ENCODE measurements around the gene PRKAA1. TPM values are rescaled to one million over a fixed set of nuclear protein-coding genes. Genes with fewer than 3 reads are reported as not detected.
"Not testable (repeated sequence)": the region's sequence is repeated elsewhere in the genome, so short reads cannot be mapped to it uniquely, and the experiment has no call there.

The PRKAA1 gene
- total RNA-seq, 4 donors from 2014 or later: 37.8 to 118 (median 53.5) TPM

DNA sequence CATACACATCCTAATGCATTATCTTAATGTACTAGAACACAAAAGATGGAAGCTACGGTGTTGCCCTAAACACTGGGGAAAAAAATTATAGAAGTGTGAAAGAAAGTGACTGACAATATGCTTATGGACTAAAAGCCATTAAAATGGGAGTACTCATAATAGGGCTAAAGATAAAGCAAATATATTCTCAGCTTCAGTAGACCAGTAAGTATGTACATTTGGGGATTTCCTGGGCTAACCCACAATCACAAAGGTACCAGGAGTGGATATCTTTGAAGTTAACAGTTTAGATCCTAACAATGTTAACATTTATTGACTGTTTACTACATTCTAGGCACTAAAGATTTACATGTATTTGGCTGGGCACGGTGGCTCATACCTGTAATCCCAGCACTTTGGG lies 81.6 kb downstream of the PRKAA1 start:
- no peak overlapping the region for H3K4me3 ChIP-seq
- H3K36me3 ChIP-seq: peaks cover 7% of the 10 kb centered on the region
- H3K4me1 ChIP-seq: no peaks in the 10 kb centered on the region
- H3K27me3 ChIP-seq: no peaks in the 10 kb centered on the region
- 90% methylated on average over 2 of the region's 2 CpGs for WGBS
- no peak overlapping the region for H3K27ac ChIP-seq
- DNase-seq (ENCODE audit: low spot score in 2 of 2): no peak
- TF ChIP-seq, protein P1, sequence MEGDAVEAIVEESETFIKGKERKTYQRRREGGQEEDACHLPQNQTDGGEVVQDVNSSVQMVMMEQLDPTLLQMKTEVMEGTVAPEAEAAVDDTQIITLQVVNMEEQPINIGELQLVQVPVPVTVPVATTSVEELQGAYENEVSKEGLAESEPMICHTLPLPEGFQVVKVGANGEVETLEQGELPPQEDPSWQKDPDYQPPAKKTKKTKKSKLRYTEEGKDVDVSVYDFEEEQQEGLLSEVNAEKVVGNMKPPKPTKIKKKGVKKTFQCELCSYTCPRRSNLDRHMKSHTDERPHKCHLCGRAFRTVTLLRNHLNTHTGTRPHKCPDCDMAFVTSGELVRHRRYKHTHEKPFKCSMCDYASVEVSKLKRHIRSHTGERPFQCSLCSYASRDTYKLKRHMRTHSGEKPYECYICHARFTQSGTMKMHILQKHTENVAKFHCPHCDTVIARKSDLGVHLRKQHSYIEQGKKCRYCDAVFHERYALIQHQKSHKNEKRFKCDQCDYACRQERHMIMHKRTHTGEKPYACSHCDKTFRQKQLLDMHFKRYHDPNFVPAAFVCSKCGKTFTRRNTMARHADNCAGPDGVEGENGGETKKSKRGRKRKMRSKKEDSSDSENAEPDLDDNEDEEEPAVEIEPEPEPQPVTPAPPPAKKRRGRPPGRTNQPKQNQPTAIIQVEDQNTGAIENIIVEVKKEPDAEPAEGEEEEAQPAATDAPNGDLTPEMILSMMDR (IDR thresholded peaks at IDR 0.05): no peak
- no peak for TF ChIP-seq POLR2A (IDR thresholded peaks at IDR 0.05)
- no peak for TF ChIP-seq POLR2AphosphoS5 (IDR thresholded peaks at IDR 0.05)
- TF ChIP-seq EP300 (IDR thresholded peaks at IDR 0.05): no peak
- no peaks in the 10 kb centered on the region for H3K9me3 ChIP-seq

DNA sequence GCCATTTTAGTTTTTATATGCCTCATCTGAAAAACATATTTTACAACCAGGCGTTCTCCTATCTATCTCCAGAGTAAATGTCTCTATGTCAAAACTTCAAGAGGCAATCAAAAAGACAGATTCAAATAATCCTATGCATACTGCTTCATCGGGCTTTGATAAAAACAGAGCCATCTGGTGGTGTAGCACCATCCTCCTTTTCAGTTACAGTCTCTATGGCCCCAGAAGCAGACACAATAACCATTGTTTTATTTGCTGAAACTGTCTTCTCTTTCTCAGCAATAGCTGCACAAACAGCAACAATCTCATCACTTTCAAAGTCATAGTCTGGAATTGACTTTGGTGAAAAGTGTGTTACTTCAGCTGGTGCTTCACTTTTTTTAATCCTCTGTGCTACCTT lies 82.2 kb downstream of the PRKAA1 start:
- peaks cover 7% of the 10 kb centered on the region for H3K36me3 ChIP-seq
- 29% methylated on average over 2 of the region's 2 CpGs for WGBS
- no peaks in the 10 kb centered on the region for H3K27me3 ChIP-seq
- TF ChIP-seq POLR2AphosphoS5 (IDR thresholded peaks at IDR 0.05) (no peak), POLR2A (IDR thresholded peaks at IDR 0.05) (no peak), EP300 (IDR thresholded peaks at IDR 0.05) (no peak)
- TF ChIP-seq, protein P1 (IDR thresholded peaks at IDR 0.05): no peak
- no peak overlapping the region for H3K4me3 ChIP-seq
- DNase-seq (ENCODE audit: low spot score in 2 of 2): no peak
- no peaks in the 10 kb centered on the region for H3K4me1 ChIP-seq
- no peak overlapping the region for H3K27ac ChIP-seq
- H3K9me3 ChIP-seq: no peaks in the 10 kb centered on the region

DNA sequence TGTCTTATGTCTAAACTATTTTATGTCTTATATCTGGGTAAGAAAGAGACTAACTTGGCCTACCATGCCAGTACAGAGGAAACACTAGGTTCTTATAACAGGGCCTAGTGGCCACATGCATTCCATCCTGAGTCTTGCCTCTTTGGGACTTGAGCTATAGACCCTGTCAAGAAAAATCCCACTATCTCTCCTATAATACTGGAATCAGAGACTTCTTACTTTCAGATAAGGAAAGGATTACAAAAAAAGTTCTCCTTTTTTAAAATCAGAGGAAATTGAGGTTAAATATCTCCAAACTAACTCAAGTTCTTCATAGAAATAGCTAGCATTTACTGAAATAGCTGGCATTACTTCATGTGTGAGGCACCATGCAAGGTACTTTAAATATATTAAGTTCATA lies 84.2 kb downstream of the PRKAA1 start:
- H3K27me3 ChIP-seq: no peaks in the 10 kb centered on the region
- no peaks in the 10 kb centered on the region for H3K9me3 ChIP-seq
- no peaks in the 10 kb centered on the region for H3K4me1 ChIP-seq
- peaks cover under 1% of the 10 kb centered on the region for H3K36me3 ChIP-seq
- DNase-seq (ENCODE audit: low spot score in 2 of 2): no peak
- TF ChIP-seq POLR2A (IDR thresholded peaks at IDR 0.05): no peak
- TF ChIP-seq EP300 (IDR thresholded peaks at IDR 0.05): no peak
- TF ChIP-seq, protein P1 (IDR thresholded peaks at IDR 0.05): no peak
- no peak for TF ChIP-seq POLR2AphosphoS5 (IDR thresholded peaks at IDR 0.05)
- no peak overlapping the region for H3K4me3 ChIP-seq
- H3K27ac ChIP-seq: no peak overlapping the region

DNA sequence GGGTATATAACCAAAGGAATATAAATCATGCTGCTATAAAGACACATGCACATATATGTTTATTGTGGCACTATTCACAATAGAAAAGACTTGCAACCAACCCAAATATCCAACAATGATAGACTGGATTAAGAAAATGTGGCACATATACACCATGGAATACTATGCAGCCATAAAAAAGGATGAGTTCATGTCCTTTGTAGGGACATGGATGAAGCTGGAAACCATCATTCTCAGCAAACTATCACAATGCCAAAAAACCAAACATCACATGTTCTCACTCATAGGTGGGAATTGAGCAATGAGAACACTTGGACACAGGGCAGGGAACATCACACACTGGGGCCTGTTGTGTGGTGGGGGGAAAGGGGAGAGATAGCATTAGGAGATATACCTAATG lies 87.6 kb downstream of the PRKAA1 start:
- H3K27me3 ChIP-seq; H3K4me3 ChIP-seq; DNase-seq (ENCODE audit: low spot score in 2 of 2): not testable (repeated sequence)

More for the DNA sequence above, 87.6 kb downstream of the PRKAA1 start:
- H3K27ac ChIP-seq, H3K36me3 ChIP-seq, H3K9me3 ChIP-seq, H3K4me1 ChIP-seq: not testable (repeated sequence)

Other genes with a start within 250 kb of the PRKAA1 start
- gene PTGER4, start 118.5 kb downstream of the PRKAA1 start, total RNA-seq: 10 to 100 TPM; 18.7 to 44.7 (median 28.8) TPM
- 10 to 100 TPM in 2 of 4 donors, 1 to 10 TPM in 2; 8.5 to 11.8 (median 9.6) TPM for gene TTC33, start 42.4 kb downstream of the PRKAA1 start, total RNA-seq
- 100 to 1,000 TPM; 242 to 737 (median 403) TPM for gene RPL37, start 36.8 kb upstream of the PRKAA1 start, total RNA-seq
- 1 to 10 TPM; 3.9 to 8.7 (median 7.3) TPM for gene CARD6, start 43.0 kb upstream of the PRKAA1 start, total RNA-seq
- gene C7, start 111.1 kb upstream of the PRKAA1 start, total RNA-seq: 10 to 100 TPM in 3 of 4 donors, 1 to 10 TPM in 1; 9.2 to 45.6 (median 15.7) TPM